GM19463 (cell line): ENCODE data around the gene ITGA5.

Experiments used
- ATAC-seq: cut with Tn5 transposase; IDR thresholded peaks from one replicate; pipeline ENCODE4 v1.9.1; 2021; ENCODE audit warnings: mild to moderate bottlenecking, moderate library complexity; ENCODE audit not compliant: unreplicated experiment

ITGA5 gene

DNA sequence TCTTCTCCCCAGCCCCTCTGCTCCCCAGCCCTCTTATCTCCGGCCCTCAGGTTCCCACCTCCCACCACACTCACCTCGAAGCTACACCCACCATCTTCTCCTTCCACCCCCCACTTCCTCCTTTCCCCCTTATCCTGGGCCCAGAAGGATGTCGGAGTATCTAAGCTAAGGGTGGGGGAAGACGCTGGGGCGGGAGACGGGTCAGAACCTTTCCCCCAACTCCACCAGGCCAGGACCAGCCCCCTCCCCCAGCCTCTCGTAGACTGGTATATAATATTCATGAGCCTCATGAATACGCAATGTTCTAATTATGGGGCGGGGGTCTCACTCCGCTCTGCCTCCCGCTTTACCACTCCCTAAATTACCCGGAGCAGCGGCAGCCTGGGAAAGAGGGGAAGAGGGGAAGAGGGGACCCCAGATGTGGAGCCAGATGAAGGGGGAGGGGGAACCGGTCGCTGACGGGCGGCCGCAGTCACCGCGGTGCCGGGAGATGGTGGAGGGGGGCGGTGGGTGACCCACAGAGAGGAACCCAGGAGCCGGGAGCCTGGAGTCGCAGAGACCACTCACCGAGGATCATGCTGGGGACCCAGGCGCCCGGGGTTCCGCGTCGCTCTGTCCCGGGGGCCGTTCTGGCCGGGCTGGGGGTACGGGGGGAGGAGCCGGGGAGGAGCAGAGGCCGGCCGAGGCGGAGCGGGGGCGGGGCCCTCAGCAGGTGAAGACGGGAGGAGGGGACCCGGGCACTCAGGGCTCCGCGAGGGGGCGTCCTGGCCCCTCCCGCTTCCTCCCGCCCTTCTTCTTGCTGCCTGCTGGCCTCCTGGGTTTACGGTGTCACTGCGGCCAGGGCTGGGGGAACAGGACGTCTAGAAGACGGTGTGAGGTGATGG is 28.2 kb downstream of the ITGA5 start:
- peak; percentile 85 for ATAC-seq

DNA sequence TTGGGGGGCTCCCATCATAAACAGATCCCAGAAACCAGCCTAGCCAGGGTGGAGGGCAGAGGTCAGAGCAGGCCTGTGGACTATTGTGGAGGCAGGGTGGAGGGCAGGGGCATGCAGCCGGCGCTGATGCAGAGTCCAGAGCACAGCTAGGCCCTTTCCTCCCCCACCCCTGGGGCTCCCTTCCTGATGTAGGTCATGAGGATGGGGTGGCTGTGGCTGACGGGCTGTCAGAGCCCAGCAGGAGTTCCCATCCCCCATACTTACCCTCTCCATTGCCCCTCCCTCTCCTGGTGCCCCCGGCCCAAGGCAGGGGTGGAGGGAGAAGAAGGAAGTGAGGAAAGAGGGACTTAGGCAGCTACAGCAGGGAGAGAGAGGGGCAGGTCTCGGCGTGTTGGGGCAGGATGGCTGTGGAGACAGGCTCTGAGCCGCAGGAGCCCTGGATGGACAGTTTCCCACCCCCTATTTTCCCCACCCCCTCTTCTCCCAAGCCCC is 28.8 kb downstream of the ITGA5 start:
- no peak for ATAC-seq

DNA sequence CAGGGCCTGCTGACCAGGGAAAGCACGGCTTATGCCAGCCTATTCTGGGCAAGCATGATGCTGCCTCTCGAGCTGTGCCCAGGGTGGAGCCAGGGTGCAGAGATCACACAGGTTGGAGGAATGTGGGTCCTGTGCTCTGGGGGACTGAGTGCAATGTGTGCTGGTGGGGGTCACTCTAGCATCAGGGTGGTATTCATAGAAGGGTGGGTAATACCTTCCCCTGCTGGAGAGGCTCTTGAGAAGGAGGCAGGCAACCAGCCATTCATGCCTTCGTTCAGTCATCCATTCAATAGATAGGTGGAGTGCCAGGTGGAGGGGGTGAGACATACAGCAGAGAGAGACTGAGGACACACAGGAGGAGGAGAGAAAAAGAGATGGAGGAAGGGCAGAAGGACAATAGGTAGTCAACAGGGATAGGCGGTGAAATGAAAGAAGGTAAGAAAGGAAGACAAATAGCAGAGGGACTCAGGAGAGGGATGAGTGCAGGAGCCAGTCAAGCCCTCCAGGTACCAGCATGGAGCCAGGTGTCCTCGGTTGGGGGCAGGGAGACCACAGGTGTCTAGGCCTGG is 29.4 kb downstream of the ITGA5 start:
- ATAC-seq = no peak

DNA sequence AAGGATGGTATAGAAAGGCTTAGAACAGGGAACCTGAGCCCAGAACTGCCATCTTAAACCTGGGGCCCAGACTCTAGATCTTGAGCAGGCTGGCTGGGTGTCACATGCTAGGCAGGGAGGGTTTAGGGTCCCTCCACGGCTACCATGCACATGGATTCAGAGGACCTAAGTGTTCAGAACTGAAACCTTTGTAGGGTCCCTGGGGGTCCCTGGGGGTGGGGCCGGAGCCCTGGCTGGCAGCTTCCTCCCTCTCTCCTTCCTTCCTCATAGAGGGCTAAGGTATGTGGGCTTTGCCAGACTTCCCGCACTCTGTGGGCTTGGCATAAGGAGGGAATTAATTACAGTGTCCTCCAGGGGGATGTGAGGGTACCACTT is 29.9 kb downstream of the ITGA5 start:
- no peak for ATAC-seq

DNA sequence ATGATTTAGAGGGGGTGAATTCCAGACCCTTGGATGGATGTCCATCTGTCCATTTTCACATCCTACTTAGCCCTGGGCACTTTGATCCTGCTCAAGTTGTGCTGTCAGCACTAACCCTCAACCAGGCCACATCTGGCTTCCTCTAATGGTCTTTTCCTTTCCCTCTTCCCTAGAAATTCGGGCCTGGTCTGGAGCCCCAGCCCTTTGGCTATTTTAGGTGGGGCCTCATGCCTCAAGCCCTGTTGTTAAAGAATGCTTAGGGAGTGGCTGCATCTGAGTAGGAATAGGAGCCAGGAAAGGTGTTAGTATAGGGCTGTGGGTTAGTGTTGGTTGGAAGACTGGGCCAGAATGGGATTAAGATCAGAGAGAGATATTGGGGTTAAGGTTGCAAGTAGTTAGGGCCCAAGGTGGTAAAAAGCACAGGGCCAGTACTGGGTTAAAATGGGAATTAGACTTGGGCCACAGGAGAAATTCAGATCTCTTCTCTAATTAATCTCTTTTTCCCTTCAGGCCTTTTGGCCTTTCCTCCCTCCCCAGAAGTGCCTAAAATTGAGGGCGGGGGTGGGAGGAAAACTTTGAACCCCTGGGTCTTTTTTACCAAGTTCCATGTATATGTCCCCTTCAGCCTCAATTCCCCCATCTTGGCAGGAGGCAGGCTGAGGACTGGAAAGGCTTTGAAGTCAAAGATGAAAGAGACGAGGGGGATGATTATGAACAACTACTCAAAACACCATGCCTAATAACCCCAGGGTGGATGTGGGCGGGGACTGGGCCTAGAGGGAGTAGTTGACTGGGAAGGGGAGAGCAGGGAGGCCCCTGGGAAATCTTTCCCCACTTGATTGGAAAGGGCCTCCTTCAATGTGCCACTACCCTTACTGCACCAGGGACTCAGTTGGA is 30.6 kb downstream of the ITGA5 start:
- ATAC-seq = no peak

DNA sequence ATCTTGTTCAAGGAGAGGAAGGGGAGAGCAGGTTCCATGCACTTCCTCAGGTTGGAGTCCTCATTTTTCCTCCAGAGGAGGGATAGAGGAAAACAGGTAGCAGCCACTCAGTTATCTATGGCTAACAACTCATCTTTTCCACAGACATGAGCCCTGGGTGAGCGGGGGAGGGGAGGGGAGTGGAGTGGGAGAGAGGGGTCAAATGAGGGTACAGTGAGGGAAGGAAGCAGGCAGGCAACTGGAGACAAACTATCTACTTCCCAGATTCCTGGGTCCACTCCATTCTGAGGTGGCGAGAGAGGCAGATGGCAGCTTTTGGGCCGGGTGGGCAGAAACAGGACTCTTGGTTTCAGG is 32.0 kb downstream of the ITGA5 start:
- no peak for ATAC-seq

DNA sequence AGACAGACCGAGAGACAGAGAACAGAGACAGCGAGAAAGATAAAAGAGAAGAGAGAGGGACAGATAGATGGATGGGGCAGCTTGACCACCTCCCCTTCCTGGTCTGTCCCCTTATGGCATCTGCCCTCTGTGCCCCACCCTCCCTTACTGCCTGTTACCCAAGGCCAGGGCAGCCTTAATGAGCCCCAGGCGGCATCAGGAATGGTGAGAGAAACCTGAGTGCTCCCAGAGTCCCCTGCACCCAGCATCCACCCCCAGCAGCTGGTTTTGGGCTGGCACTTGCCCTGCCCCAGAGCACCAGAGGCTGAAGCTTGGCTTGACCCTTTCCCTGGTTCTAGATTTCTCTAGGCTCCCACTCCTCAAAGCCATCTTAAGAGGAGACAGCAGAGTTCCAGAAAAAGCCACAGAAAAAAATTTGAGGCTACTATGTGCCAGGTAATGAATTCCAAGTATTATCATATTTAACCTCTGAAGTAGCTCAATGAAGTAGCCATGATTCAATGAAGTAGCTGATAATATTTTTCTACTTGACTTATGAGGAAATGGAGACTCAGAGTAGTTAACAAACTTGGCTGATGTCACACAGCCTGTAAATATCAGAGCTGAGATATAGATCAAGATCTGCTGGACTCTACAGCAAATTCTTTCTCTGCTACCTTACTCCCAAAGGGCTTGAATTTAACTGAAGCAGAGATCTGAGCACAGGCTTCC is 32.5 kb downstream of the ITGA5 start:
- no peak for ATAC-seq

DNA sequence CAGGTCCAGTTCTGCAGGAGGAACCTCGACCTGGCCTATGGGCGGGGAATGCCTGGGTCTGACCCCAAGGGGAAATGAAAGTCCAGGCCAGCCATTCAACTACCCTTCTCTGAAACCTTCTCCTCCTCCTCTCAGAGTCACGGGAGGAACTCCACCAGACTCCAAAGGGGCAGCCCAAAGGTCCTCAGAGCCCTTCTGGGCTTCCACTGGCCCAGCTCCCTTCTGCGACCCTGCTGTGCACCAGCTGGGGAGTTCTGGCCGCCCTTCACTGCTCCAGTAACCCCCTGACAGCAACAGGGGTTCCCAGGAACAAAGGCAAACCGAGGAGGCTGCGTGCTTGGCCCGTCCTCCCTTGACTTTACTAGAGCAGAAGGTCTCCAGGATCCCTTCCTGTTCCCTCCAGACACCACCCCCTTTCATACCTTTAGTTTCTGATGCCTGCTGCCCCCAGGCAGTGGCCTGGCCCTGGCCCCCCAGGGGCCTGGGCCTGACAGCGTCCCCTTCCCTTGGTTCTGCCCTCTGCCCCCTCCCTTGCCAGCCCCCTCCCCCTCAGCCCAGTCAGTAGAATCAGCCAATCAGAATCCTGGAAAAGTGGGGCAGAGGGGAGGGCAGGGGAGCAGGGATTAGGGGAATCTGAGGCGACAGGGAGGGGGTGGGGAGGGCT is 33.7 kb downstream of the ITGA5 start:
- peak; percentile 78 for ATAC-seq

DNA sequence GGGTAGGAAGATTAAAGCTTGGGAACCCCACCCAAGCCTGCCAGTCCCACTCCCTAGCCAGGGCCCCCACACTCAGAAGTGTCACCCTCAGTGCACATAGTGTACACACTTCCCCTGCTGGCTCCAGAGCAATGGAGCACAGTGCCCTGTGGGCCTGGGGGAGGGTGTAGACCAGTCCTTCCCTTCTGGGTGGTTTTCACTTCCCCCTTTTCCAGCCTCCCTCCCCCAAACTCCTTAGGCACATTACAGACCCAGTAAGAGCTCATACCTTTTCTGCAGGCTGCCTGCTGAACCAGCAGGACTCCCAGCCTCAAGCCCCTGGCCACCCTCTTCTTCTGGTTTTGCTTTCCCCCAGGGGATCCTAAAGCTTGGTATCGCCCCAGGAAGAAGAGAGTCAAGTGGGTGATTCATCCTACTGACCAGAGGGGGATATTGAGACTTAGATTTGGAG is 34.5 kb downstream of the ITGA5 start, which contains the start of gene ZNF385A:
TSS of gene ZNF385A (minus strand) at position 143 of the 451 bp plus-strand sequence. CDS start 219 bp downstream, outside the sequence.
- ATAC-seq = peak; percentile 39

DNA sequence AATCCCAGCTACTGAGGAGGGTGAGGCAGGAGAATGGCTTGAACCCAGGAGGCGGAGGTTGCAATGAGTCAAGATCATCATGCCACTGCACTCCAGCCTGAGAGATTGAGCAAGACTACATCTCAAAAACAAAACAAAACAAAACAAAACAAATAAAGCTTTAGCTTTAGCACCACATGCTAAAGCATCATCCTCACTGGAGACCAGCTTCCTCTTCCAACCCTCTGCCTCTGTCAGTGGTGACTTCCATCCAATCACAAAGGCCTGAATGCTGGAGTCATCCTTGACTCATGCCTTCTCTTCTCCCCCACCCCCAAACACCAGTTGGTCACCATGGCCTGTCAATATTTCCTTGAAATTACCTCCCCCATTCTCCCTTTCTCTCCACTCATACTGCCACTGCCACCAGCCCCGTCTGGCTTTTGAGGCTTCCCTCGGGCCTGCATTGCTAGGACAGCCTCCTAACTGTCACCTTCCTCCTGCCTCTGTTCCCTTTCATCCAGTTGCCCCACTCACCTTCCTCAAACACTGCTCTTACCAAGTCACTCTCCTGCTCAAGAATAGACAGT is 35.9 kb downstream of the ITGA5 start:
- no peak for ATAC-seq

DNA sequence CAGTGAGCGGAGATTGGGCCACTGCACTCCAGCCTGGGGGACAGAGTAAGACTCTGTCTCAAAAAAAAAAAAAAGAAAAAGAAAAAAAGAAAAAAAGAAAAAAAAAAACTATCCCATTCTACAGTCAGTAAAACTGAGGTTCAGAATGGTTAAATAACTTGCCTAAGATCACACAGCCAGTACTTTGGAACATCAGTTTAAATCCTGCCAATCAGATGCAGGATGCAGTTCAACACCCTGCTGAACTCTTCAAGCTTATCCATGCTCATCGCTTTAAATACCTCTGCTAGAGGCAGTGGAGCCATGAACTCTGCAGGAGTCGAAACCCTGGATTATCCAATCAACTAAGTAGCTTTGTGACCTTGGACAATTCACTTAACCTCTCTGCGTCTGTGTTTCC is 37.9 kb downstream of the ITGA5 start:
- no peak for ATAC-seq

DNA sequence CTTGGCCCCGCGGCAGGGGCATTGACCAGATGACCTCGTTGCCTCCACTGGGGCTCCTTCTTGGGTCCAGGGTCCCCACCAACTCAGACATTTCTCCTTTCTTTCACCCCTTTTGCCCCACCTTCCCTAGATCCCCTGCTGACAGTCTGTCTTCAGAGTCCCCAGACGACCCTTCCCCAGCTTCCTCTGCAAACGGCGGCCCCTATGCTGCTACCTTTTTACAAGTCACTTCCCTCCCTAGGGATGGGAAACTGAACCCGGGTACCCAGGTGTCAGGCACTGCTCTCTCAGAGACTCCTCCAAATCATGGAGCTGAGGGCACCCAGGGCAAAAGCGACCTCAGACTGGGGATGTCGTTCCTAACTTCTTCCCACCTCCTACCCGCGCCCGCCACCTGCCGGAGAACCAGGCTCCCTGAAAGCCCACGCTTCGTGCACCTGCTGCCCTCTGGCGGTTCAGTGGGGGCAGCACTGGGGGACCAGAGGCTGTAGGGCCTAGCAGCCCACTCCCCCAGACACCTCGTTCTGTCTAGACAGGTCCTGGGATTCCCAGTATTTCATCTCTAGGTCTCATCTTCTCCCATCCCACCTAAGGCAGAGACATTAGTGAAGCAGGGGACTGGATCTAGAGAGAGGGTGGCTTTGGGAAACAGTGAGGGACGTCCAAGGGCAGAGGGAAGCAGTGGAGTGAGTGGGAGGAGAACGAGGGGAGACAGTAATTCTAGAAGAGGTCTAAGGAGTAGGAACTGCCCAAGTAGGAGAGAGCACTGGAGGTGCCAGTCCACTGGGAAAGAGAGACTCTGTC is 39.5 kb downstream of the ITGA5 start:
- ATAC-seq = peak; percentile 85

DNA sequence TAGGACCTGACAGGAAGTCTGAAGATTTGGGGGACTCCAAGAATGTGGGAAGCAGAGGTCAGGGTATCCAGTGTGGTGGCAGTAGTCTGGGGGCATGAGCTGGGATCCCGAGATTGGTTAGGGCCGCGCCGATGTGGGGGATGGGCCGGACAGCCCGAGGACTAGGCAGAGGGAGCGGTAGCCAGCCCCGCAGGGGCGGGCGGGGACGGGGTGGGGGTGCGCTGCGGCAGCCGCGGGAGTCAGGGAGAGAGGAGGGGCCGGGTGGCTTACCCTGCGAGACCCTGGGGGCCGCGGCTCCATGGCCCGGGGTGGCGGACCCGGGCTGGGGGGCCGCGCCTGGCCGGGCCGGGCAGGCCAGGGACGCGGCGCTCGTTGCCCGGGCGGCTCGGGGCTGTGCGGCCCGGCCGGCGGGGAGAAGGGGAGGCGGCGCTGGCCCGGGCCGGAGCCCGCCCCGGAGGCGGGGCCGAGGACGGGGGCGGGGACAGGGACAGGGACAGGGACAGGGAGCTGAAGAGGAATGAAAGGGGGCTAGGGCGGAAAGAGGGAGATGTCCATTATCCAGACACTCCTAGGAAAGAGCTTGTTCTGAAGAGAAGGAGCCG is 40.2 kb downstream of the ITGA5 start:
- no peak for ATAC-seq

DNA sequence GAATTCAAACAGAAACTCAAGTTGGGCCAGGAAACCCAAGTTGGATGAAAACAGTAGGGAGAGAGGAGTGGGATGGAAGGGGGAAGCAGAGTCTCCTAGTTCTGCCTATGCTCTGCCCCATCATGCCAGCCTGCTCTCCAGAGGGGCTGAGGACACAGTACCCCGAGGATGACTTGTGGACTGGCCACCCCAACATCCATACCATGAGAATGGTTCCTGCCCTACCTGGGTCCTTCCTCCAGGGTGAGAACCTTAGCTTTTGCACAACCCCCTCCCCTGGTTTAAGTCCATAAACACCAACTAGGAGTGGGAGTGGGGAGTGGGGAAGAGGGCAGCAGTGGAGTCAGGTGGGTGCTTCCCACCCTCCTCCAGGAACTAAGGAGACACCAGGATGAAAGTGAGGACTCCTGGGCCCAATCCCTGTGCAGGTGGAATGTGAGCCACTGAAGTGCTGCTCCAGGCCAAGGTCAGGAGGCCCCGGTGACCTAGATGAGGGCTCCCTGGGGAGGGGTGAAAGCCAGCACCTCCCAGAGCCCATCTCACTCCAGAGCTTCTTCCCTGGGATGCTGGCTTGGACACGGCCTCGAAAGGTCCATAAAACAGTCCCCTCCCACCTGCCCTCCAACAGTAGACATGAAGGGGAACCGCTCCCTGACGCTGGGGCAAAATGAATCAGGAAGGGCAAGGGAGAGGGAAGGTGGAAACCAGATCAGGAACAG is 41.1 kb downstream of the ITGA5 start:
- no peak for ATAC-seq

DNA sequence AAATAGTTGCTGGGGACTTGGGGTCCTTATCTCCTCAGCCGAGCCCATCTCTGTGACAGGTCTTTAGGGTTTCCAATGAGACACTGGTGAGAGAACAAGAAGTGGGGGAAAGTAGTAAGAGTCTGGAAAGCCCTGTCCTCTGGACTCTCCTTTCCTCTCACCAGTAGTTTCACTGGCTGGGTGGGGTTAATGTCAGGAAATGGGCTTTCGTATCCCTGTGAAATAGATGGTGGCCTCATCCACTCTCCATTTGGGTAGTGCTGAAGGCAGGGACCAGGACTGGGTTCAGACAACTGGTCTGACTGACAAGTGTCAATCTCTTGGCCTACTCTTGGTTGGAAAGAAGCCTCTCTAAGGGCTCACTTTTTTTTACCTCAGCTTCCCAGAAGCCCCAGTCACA is 42.1 kb downstream of the ITGA5 start:
- ATAC-seq = no peak

DNA sequence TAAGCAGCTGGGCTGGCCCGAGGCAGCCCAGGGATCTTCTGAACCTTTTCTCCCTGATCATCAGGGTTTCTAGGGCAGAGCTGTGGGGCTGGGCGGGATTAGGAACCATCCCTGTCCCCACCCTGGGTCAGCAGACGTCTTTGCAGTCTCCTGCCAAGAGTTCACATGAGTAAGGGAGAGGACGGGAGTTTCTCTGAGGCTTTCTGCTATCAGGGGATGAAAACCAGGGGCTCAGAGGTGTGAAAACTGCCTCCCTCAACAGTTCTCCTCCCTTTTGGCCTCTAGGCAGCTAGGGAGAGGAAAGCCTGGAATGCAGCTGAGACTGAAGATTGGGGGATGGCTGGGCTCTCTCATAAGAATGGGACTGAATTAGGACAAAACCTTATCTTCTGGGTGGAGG is 42.5 kb downstream of the ITGA5 start:
- ATAC-seq = no peak

DNA sequence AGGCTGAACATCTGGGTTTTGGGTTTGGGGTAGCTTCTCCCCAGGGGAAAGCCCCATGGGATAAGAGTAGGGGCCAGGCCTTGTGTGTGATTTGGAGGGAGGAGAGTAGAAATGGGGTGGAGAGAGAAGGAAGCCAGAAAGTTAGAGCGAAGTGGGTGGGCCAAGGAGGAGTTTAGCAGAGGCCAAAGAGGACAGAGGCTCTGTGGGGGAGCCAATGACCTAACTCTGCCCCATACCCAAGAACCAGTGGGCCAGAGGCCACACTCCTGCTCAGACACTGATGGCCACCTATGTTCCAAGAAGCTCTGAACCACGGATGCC is 43.8 kb downstream of the ITGA5 start:
- no peak for ATAC-seq
